Measurements from ENCODE around the gene POLR2I.

GRCh38 chr19:36103842-36104552 is 10.7 kb downstream of the POLR2I start:
- no peak for TF ChIP-seq GTF2I (CRISPR knock-in tag; conservative IDR thresholded peaks at IDR 0.05)
- TF ChIP-seq, protein P1, sequence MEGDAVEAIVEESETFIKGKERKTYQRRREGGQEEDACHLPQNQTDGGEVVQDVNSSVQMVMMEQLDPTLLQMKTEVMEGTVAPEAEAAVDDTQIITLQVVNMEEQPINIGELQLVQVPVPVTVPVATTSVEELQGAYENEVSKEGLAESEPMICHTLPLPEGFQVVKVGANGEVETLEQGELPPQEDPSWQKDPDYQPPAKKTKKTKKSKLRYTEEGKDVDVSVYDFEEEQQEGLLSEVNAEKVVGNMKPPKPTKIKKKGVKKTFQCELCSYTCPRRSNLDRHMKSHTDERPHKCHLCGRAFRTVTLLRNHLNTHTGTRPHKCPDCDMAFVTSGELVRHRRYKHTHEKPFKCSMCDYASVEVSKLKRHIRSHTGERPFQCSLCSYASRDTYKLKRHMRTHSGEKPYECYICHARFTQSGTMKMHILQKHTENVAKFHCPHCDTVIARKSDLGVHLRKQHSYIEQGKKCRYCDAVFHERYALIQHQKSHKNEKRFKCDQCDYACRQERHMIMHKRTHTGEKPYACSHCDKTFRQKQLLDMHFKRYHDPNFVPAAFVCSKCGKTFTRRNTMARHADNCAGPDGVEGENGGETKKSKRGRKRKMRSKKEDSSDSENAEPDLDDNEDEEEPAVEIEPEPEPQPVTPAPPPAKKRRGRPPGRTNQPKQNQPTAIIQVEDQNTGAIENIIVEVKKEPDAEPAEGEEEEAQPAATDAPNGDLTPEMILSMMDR (IDR thresholded peaks at IDR 0.05), result no peak
- TF ChIP-seq NFYB (CRISPR knock-in tag; conservative IDR thresholded peaks at IDR 0.05; ENCODE audit: low read depth), result no peak
- no peak for TF ChIP-seq TEAD1 (CRISPR knock-in tag; IDR thresholded peaks at IDR 0.05)
- TF ChIP-seq TEAD4 (CRISPR knock-in tag; IDR thresholded peaks at IDR 0.05), result no peak
- no peak for TF ChIP-seq FOXK1 (CRISPR knock-in tag; IDR thresholded peaks at IDR 0.05)
- TF ChIP-seq CREB1 (CRISPR knock-in tag; IDR thresholded peaks at IDR 0.05), result no peak
- no peak for TF ChIP-seq RELA (CRISPR knock-in tag; IDR thresholded peaks at IDR 0.05; ENCODE audit: borderline replicate concordance)

Data from WTC11 (cell line).